HEK293 (cell line): Measurements from ENCODE around the gene VRTN.
A peak's percentile ranks its signal among the peaks of the same experiment; 100 is the strongest.

ENCODE experiments used
- CTCF ChIA-PET: fragments of 350-600 bp; formaldehyde crosslinking; extraction: SDS; loops from one replicate; lab custom pipeline; 2021; ENCODE audit warnings: antibody characterized with exemption; lab: Yijun Ruan, JAX
- POLR2A ChIA-PET: fragments of 300-600 bp; formaldehyde crosslinking; extraction: SDS; loops from one replicate; lab custom pipeline; 2020; ENCODE audit warnings: antibody characterized with exemption, inconsistent platforms; lab: Yijun Ruan, JAX
- H3K27ac ChIP-seq: fragments of 200-500 bp; sonication (Bioruptor generic); 2 replicates; pipeline ENCODE4 v1.5.1; 2014; ENCODE audit warnings: low read depth, low read length, control low read depth, inconsistent platforms; ENCODE audit errors: extremely low read depth
- H3K36me3 ChIP-seq, 2 experiments: fragments of 200-500 bp in 1 of 2; sonication (Bioruptor generic) in 1 of 2; 1 replicate in 1 of 2; 2 replicates in 1 of 2; pipeline ENCODE4 v1.5.1; 2014 to 2017; ENCODE audit warnings: inconsistent platforms in 2 of 2, low read length in 2 of 2; ENCODE audit not compliant: control insufficient read depth in 2 of 2, insufficient read depth in 1 of 2
- H3K4me1 ChIP-seq: fragments of 200-500 bp; sonication (Bioruptor generic); 2 replicates; pipeline ENCODE4 v1.5.1; 2014; ENCODE audit warnings: mild to moderate bottlenecking, low read length, inconsistent platforms; ENCODE audit not compliant: control insufficient read depth, insufficient read depth
- H3K4me3 ChIP-seq: 2 replicates; pipeline ENCODE4 v1.5.1; 2011; ENCODE audit warnings: low read depth, mild to moderate bottlenecking, control low read depth, low read length, moderate library complexity
- H3K9me3 ChIP-seq: fragments of 200-500 bp; sonication (Bioruptor generic); 2 replicates; pipeline ENCODE4 v1.5.1; 2014; ENCODE audit warnings: low read depth, low read length, inconsistent platforms; ENCODE audit not compliant: control insufficient read depth, insufficient read depth
- IKZF3 ChIP-seq: fragments of 450-650 bp; IDR thresholded peaks from 2 replicates; pipeline ENCODE4 v1.5.0; 2018; ENCODE audit warnings: missing biosample characterization, mild to moderate bottlenecking, missing genetic modification characterization, moderate library complexity
- KLF9 ChIP-seq: fragments of 450-650 bp; formaldehyde crosslinking; IDR thresholded peaks from 2 replicates; pipeline ENCODE4 v1.5.1; 2016; ENCODE audit warnings: missing biosample characterization, missing genetic modification characterization, low read depth
- OSR2 ChIP-seq: fragments of 450-650 bp; formaldehyde crosslinking; IDR thresholded peaks from 2 replicates; pipeline ENCODE4 v1.5.1; 2016; ENCODE audit warnings: missing biosample characterization, missing genetic modification characterization
- ZNF133 ChIP-seq: fragments of 450-650 bp; formaldehyde crosslinking; IDR thresholded peaks from 2 replicates; pipeline ENCODE4 v1.5.1; 2016; ENCODE audit warnings: missing biosample characterization, missing genetic modification characterization
- ZNF202 ChIP-seq: fragments of 450-650 bp; formaldehyde crosslinking; IDR thresholded peaks from 2 replicates; pipeline ENCODE4 v1.5.1; 2016; ENCODE audit warnings: missing biosample characterization, missing genetic modification characterization, borderline replicate concordance
- ZNF473 ChIP-seq: fragments of 450-650 bp; formaldehyde crosslinking; IDR thresholded peaks from 2 replicates; pipeline ENCODE4 v1.5.1; 2017; ENCODE audit warnings: missing biosample characterization, missing genetic modification characterization
- ZNF488 ChIP-seq: fragments of 450-650 bp; formaldehyde crosslinking; IDR thresholded peaks from 2 replicates; pipeline ENCODE4 v1.5.1; 2016; ENCODE audit warnings: missing biosample characterization, missing genetic modification characterization
- ZNF529 ChIP-seq: fragments of 450-650 bp; formaldehyde crosslinking; IDR thresholded peaks from 2 replicates; pipeline ENCODE4 v1.5.1; 2017; ENCODE audit warnings: missing genetic modification characterization, missing biosample characterization; ENCODE audit not compliant: insufficient replicate concordance
- ZNF580 ChIP-seq: fragments of 450-650 bp; formaldehyde crosslinking; IDR thresholded peaks from 2 replicates; pipeline ENCODE4 v1.5.1; 2016; ENCODE audit warnings: missing biosample characterization, missing genetic modification characterization
- ZNF585B ChIP-seq: fragments of 450-650 bp; formaldehyde crosslinking; IDR thresholded peaks from 2 replicates; pipeline ENCODE4 v1.5.1; 2016; ENCODE audit warnings: missing biosample characterization, missing genetic modification characterization
- ZNF596 ChIP-seq: fragments of 450-650 bp; IDR thresholded peaks from 2 replicates; pipeline ENCODE4 v1.5.0; 2018; ENCODE audit warnings: missing biosample characterization, mild to moderate bottlenecking, missing genetic modification characterization, moderate library complexity
- ZNF621 ChIP-seq: fragments of 450-650 bp; formaldehyde crosslinking; IDR thresholded peaks from 2 replicates; pipeline ENCODE4 v1.5.1; 2017; ENCODE audit warnings: missing biosample characterization, missing genetic modification characterization
- ZNF658 ChIP-seq: fragments of 450-650 bp; formaldehyde crosslinking; IDR thresholded peaks from 2 replicates; pipeline ENCODE4; 2016; ENCODE audit warnings: missing biosample characterization, missing genetic modification characterization
- TF ChIP-seq, protein P1 (sequence below): fragments of 450-650 bp; formaldehyde crosslinking; IDR thresholded peaks from 2 replicates; pipeline ENCODE4 v1.5.1; 2016; ENCODE audit warnings: missing biosample characterization, missing genetic modification characterization, borderline replicate concordance
- TF ChIP-seq, protein P2 (sequence below): fragments of 450-650 bp; formaldehyde crosslinking; IDR thresholded peaks from 2 replicates; pipeline ENCODE4 v1.5.1; 2016; ENCODE audit warnings: missing biosample characterization, missing genetic modification characterization

Gene VRTN

DNA sequence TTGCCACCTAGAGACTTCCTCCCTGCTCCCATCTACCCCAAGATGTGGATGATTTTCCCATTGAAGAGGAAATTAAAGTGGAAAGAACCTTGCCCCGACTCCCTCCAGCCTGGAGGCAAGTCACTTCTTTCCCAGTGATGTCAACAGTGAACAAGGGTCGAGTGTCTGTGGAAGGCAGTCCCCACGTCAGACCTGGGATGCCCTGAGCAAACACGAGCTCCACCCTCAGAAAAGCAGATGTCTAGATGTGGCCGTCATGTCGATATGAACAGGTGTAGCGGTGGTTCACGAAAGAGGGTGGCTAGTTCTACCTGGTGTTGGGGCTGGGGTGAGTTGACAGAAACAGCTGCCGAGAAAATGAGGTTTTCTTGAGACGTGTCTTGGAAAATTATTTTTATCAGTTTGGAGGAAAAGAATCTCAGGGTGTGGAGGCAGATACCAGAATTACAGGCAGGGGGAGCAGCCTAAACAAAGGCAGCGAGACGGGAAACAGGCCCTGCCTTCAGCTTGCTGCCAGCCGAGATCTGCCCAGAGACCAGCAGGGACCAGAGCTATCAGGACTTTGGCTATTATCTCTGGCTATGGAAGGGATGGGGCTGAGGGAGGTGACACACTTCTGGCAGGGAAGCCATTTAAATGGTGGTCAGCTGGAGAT, 51.9 kb downstream of the VRTN start (continued):
- TF ChIP-seq ZNF621 (tag by site-specific recombination) (no peak), ZNF585B (tag by site-specific recombination) (no peak), ZNF473 (tag by site-specific recombination) (no peak), IKZF3 (tag by site-specific recombination) (no peak), ZNF133 (tag by site-specific recombination) (no peak), ZNF488 (tag by site-specific recombination) (no peak), OSR2 (tag by site-specific recombination) (no peak), ZNF529 (tag by site-specific recombination) (no peak)
- TF ChIP-seq, protein P1, sequence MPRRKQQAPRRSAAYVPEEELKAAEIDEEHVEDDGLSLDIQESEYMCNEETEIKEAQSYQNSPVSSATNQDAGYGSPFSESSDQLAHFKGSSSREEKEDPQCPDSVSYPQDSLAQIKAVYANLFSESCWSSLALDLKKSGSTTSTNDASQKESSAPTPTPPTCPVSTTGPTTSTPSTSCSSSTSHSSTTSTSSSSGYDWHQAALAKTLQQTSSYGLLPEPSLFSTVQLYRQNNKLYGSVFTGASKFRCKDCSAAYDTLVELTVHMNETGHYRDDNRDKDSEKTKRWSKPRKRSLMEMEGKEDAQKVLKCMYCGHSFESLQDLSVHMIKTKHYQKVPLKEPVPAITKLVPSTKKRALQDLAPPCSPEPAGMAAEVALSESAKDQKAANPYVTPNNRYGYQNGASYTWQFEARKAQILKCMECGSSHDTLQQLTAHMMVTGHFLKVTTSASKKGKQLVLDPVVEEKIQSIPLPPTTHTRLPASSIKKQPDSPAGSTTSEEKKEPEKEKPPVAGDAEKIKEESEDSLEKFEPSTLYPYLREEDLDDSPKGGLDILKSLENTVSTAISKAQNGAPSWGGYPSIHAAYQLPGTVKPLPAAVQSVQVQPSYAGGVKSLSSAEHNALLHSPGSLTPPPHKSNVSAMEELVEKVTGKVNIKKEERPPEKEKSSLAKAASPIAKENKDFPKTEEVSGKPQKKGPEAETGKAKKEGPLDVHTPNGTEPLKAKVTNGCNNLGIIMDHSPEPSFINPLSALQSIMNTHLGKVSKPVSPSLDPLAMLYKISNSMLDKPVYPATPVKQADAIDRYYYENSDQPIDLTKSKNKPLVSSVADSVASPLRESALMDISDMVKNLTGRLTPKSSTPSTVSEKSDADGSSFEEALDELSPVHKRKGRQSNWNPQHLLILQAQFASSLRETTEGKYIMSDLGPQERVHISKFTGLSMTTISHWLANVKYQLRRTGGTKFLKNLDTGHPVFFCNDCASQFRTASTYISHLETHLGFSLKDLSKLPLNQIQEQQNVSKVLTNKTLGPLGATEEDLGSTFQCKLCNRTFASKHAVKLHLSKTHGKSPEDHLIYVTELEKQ (tag by site-specific recombination) = no peak

DNA sequence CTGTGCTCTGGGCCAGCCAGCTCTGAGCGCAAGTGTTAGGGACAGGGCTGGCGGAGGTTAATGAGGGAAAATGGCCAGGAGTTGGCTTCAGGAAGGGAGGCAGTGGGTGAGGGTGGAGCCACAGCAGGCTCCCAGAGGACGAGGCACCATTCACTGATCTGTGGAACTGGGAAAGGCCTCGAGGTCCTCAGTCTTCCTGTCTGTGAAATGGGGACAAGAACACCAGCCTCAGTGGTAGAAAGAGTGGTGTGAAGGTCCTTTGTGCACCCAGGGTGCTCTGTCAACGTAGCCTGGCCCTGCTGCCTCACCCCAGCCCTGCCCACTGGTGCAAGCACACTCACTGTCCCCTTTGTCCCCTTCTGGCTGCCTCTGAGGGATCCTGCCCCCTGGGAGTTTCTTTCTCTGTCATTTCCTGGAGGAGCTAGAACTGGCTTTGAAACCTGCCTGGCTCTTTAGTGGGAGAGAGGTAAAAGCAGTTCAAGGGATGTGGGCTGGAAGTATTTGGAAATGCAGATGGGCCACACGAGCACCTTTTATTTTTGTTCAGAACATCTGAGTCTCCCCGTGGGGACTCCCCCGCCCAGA, 52.7 kb downstream of the VRTN start:
- CTCF ChIA-PET = interaction anchor here (0.5 kb wide), 1 partner anchor 398 kb away, joined by 3 read pairs; no protein-coding TSS in a partner anchor
- Histone ChIP-seq H3K9me3 (no peaks in the 10 kb centered on the region), H3K27ac (no peak overlapping the region), H3K4me1 (no peaks in the 10 kb centered on the region), H3K36me3 (no peaks in the 10 kb centered on the region), H3K4me3 (no peak overlapping the region)
- POLR2A ChIA-PET = no interaction called here
- TF ChIP-seq ZNF658 (tag by site-specific recombination) = no peak
- TF ChIP-seq ZNF202 = no peak
- no peak for TF ChIP-seq ZNF580
- TF ChIP-seq ZNF596 (tag by site-specific recombination) = no peak

- ChIA-PET CTCF (no interaction called here), POLR2A (no interaction called here)
- no peaks in the 10 kb centered on the region for H3K9me3 ChIP-seq
- H3K4me3 ChIP-seq = no peak overlapping the region
- TF ChIP-seq KLF9 (tag by site-specific recombination) (peak; percentile 54; the same call in 1 of the 2 replicates), ZNF133 (tag by site-specific recombination) (no peak)
- TF ChIP-seq, protein P2, sequence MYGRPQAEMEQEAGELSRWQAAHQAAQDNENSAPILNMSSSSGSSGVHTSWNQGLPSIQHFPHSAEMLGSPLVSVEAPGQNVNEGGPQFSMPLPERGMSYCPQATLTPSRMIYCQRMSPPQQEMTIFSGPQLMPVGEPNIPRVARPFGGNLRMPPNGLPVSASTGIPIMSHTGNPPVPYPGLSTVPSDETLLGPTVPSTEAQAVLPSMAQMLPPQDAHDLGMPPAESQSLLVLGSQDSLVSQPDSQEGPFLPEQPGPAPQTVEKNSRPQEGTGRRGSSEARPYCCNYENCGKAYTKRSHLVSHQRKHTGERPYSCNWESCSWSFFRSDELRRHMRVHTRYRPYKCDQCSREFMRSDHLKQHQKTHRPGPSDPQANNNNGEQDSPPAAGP (tag by site-specific recombination) = 0 out of 2 replicates have a peak, but pooled peaks have one; percentile 21
- no peaks in the 10 kb centered on the region for H3K4me1 ChIP-seq
- H3K27ac ChIP-seq = no peak overlapping the region
- no peaks in the 10 kb centered on the region for H3K36me3 ChIP-seq
These were observed 53.4 kb downstream of the VRTN start for GRCh38 chr14:74401504-74402241.
